ENCODE results near the gene CANT1.
"Not testable (repeated sequence)": the region's sequence is repeated elsewhere in the genome, so short reads cannot be mapped to it uniquely, and the experiment has no call there.

Gene CANT1

DNA sequence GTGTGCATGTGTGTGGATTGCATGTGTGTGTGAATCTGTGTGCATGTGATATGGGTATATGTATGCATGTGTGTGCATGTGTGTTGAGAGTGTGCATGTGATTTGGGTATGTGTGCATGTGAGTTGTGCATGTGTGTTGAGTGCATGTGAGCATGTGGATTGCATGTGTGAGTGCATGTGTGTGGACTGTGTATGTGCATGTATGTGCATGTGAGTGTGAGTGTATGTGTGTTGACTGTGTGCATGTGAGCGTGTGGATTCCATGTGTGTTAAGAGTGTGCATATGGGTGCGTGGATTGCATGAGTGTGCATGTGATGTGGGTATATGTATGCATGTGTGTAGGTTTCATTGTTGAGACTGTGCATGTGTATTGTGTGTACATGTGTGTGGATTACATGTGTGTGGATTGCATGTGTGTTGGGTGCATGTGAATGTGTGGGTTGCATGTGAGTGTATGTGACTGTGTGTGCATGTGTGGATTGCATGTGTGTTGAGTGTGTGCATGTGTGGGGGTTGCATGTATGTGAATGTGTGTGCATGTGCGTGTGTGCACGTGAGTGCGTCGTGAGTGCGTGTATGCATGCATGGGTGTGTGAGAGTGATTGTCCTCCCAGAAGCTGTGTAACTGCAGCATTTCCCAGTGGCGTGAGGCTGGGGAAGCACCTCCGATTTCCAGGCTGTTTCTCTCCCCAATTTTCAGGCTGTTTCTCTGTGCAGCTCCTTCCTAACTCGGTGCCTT lies 33.8 kb upstream of the CANT1 start:
- no peak for DNase-seq

DNA sequence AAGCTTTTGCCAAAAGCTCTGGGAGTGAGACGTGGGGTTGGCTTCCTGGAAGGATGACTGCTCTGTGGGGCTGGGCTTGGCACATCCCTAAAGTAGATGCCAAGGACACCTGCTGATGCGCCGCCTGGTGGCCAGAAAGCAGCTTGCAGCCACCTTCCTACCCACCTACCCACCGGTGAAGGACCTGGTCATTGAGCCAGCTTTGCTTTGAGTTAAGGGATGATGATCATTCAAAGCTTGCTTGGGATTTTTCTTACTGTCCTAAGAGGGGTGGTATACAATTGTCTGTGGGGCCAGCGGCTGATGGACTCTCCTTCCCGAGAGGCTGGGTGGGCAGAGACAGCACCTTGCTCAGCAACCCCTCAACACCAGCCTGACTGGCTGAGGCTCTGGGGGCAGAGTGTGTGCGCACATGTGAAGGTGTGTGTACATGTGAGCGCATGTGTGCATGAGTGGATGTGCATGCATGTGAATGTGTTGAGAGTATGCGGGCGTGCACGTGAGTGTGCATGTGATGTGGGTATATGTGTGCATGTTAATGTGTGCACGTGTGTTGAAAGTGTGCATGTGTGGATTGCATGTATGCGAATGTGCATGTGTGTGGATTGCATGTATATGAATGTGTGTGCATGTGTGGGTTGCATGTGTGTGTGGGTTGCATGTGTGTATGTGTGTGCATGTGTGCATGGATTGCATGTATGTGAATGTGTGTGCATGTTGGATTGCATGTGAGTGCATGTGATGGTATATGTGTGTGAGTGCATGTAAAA lies 33.0 kb upstream of the CANT1 start:
- no peak for DNase-seq

DNA sequence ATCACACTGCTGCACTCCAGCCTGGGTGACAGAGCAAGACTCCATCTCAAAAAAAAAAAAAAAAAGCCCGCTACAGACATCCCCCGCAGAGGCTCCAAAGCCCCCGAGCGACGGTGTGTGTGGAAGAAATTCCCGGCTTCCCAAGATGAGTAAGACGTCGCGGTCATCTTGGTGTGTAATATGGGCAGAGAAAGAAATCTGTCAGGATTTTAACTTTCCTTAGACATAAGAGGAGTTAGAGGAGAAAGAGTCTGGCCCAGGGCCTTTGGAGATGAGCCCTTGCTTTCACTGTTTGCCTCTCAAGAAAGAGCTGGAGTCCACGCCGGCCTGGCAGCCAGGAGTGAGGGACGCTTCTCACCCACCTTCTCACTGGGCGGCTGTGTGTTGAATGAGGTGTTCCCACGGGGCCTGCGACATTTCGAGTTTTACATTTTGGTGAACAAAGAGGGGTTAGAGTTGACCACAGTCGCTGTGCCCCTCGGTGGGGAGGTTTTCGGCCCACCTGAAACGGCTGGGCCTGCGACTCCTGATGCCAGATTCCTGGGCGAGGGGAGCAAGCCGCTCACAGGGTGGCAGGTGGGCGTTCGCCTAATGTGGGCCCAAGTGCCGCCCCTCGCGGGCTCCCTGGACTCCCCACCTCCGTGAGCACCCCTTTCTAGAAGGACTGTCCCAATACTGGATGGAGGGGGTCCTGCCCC lies 32.3 kb upstream of the CANT1 start:
- no peak for DNase-seq

DNA sequence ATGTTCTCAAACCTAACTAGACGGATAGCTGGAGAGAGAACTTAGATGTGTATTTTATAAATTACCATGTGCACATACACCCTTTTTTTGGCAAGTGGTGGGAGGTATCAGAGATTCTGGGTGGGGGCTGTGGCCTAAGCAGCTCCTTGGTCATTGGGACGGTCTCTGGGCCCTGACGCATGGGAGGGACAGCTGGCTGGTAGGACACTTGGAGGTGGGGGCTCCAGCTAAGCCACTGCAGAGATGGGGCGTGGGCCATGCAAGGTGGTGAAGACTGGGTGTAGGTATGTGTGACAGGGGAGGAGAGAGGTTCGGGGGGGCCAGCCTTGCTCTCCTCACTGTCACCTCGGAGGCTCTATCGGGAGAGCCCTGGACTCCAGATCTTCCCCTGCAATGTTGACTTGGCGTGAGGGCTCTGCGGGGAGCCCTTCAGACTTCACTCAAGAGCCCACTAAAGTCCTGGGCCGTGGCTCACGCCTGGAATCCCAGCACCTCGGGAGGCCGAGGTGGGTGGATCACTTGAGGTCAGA lies 31.5 kb upstream of the CANT1 start:
- DNase-seq = no peak

DNA sequence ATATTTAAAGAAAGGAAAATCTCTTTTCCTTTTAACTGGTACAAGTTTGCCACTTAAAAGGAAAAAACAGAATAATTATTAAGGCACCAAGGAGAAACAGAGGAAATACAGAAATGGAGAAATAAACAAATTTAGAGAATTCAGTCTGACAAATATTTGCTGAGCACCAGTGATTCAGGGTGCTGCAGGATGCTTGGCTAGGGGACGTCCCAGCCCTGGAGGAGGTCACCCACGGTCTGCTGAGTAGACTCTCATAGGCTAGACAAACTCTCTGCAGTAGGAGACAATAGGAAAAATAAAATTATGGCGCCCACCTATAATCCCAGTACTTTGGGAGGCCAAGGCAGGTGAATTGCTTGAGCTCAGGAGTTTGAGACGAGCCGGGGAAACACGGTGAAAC lies 30.3 kb upstream of the CANT1 start:
- no peak for DNase-seq

DNA sequence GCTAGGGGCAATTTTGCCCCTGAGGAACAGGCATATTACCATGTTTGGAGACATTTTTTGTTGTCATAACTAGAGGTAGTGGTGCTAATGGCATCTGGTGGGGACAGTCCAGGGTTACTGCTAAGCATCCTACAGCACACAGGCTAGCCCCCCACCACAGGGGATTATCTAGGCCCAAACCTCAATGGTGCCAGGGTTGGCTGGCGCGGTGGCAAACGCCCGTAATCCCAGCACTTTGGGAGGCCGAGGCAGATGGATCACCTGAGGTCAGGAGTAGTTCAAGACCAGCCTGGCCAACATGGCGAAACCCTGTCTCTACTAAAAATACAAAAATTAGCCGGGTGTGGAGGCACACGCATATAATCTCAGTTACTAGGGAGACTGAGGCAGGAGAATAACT lies 29.6 kb upstream of the CANT1 start:
- no peak for DNase-seq

DNA sequence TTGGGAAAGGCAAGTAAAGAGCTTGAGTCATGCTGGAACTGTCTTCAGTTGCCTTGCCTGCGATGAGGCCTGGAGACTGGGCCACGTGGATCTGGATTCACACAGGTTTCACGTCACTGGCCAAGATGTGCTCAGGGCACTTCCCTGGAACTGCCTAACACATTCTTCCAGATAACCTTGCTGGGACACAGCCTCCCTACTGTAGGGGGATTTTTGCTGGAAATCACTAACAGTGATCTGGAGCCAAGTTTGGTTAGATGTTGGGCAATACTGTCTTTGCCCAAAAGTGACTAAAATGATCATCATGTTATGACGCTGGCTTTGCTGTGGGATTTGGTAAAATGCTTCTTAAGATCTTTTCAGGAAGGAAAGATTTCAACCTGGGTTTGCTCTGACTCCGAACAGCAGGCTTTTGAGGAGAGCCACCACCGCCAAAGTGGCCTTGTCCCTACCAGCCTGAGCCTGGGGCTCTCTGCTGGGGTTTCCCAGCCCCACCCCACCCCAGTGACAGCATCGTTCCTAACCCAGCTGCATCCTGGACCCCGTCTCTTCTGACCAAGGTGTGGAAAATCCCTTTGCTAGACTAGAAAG lies 29.1 kb upstream of the CANT1 start:
- no peak for DNase-seq

DNA sequence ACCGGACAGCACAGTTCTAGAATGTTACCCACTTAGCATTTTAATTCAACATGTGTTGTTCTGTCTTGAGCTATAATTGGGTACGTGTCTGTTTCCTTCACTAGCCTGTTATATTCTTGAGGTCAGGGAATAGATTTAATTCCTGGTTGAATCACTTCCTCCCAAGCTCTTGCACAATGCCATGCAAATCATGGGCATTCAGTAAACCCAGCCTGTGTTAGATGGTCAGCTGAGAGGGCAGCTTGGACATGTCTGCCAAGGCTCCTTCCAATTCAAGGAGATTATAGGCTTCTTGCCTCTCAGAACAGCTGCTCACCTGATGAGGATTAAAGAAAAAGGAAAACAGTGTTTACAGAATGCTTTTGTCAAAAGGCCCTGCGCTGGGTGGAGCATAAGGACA lies 27.0 kb upstream of the CANT1 start:
- DNase-seq = no peak

DNA sequence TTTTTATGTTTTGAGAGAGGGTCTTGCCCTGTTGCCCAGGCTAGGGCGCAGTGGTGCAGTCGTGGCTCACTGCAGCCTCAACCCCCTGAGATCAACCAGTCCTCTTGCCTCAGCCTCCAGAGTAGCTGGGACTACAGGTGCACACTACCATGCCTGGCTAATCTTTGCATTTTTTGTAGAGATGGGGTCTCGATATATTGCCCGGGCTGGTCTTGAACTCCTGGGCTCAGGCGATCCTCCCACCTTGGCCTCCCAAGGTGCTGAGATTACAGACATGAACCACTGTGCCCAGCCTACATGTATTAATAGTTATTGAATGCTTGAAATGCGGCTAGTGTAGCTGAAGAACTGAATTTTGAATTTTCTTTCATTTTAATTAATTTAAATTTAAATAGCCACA lies 26.6 kb upstream of the CANT1 start:
- DNase-seq = no peak

DNA sequence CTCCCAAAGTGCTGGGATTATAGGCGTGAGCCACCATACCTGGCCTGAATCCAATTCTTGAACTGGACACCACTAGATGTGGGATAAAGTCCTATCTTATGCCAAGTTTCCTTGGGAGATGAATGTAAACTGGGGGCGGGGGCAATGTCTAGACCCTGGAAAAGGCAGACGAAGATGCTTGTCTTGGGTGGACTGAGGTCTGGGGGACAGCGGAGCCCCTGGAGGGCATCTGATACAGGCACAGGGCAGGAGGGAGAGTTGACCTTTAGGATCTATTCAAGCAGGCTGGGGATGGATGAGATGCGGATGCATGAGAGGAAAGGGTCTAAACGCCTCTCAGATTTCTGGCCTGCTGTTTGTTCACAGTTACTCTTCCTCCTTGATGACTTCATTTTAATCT lies 26.1 kb upstream of the CANT1 start:
- DNase-seq = no peak

DNA sequence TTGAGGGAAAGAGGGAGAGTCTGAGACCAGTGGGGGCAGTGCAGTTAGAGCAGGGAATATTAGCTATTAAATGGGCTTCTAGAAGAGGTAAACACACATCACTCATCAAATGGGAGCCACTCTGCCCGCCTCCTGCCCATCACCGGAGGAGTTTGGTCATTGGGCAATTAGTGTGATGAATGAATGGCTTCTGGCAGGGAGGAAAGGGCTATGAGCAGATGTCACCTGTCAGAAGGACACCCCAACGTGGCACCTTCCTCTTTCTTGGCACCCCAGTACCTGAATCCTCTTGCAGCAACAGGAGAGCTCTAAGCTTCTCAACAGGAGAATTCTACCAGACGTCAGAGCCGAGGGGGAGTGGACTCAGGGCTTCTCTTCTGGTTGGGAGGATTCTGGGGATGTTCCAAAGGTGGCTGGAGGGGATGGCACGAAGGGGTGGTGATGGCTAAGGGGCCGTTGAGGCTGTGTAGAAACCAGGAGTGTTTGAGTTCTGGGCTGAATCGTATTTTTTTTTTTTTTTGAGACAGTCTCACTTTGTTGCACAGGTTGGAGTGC lies 25.4 kb upstream of the CANT1 start:
- no peak for DNase-seq

DNA sequence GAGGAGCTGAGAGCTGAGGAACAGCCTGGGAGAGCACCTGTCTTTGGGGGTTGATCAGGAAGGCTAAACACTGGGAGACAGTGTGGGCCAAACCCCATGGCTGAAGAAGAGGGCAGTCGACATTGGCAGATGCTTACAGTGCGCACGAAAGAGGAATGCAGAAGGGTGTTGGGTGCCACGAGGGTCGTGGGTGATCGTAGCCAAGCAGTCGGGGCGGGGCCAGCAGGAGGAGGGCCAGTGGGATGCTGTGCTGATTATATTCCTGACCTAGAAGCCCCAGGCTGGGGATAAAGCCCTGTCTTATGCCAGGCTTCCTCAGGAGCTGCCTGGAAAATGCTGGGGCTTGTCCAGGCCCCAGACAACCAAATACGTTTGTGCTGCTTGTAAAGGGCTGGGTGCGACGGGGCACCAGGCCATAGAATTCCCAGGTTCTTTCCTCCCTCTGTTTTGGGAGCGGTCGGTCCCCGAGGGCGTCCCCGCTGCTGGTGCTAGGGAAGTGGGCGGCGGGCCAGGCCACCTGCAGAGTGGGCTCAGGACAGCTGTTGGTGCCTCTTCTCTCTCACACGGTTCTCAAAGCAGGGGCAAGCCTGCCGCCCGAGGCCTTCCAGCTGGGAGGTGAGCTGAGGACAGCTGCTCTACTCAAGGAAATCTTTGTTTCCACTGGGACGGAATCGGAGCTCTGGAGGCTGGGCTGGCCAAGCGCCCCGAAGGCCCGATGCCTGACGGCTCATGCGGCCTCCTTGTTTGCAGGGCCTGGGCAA lies 24.4 kb upstream of the CANT1 start:
- DNase-seq = no peak

DNA sequence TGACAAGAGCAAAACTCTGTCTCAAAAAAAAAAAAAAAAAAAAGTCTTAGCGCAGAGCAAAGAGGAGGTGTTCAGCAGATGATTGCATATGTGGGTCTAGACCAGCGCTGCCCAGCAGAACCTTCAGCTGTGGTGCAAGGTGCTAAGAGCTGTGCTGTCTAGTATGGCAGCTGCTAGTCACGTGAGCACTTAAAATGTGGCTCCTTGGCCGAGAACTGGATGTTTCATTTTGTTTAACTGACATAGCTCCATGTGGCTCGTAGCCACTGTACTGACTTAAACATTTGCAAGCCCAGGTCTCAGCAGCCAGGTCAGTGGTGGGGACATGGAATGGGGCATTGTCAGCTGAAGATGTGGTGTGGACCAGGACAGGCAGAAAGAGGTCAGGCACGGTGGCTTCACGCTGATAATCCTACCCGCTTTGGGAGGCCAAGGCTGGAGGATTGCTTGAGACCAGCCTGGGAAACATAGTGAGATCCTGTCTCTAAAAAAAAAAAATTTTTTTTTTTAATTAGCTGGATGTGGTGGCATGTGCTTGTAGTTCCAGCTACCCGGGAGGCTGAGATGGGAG lies 23.6 kb upstream of the CANT1 start:
- no peak for DNase-seq

DNA sequence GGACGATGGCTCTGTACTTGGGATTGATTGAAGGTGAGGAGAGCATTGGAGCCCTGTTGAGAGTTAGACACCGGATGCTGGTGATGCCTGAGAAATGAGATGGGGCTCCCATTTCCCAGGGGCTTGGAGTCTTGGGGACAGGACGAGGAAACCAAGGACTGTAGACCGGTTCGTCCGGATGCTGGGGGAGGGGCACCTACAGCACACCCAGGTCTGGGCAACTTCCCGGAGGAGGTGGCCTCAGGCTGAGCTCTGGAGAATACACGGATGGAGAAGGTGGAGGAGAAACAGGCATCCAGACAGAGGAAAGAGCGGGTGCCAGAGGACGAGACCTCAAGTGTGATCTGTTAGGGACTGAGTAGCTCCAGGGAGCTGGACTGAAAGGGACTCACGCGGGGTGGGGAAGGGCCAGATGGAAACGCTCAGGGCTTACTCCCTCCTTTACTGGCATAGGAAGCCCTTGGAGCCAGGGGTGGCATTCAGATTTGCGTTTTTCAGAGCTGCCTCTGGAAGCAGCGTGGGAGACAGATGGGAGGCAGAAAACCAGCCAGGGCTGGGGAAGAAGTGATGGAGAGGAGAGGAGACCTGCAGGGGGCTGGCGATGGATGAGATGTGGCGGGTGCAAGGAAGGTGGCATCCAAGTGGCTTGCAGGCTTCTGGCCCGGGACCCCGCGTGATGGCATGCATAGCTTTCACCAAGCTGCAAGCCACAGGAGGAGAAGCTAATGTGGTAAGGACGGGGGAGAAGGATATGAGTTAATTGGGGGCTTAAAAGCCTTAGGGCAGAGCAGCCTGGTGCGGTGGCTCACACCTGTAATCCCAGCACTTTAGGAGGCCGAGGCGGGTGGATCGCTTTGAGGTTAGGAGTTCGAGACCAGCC lies 22.7 kb upstream of the CANT1 start:
- DNase-seq = no peak

DNA sequence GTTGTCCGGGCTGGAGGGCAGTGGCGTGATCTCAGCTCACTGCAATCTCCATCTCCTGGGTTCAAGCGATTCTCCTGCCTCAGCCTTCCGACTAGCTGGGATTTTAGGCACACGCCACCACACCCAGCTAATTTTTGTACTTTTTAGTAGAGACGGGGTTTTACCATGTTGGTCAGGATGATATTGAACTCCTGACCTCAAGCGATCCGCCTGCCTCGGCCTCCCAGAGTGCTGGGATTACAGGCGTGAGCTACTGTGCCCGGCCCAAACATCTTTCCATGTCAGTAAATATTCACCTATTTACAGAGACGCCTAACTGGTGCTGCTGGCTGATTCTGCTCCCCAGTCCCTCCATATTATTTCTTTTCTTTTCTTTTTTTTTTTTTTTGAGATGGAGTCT lies 21.1 kb upstream of the CANT1 start:
- DNase-seq = not testable (repeated sequence)

DNA sequence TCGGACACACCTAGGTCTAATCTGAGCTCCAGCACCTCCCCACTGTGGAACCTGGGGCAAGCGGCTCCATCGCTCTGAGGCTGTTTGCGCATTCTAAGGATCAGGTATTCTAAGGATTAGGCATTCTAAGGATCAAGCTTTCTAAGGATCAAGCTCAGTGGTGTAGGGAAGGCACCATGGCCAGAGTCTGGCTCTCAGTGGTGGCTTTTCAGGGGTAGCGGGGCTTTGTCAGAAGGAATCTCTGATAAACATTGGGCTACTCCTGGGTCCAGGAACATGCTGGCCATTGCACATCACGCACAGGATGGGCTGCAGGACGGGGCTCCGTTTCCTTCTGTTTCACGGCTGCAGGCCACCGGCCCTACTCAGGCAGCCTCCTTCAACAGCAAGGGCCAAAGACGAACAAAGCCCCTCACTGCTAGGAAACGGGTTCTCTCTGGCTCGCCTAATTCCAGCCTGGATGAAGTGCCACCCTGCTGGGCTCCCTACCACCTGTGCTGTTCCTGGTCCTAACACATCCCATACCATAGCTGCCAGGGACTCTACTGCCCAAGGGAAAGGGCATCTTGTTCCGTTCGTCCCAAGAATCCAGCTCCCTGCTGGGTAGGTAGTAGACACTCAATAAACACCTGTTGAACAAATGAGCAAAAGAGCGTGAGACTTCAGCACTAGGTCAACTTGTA lies 19.9 kb upstream of the CANT1 start:
- DNase-seq = no peak

DNA sequence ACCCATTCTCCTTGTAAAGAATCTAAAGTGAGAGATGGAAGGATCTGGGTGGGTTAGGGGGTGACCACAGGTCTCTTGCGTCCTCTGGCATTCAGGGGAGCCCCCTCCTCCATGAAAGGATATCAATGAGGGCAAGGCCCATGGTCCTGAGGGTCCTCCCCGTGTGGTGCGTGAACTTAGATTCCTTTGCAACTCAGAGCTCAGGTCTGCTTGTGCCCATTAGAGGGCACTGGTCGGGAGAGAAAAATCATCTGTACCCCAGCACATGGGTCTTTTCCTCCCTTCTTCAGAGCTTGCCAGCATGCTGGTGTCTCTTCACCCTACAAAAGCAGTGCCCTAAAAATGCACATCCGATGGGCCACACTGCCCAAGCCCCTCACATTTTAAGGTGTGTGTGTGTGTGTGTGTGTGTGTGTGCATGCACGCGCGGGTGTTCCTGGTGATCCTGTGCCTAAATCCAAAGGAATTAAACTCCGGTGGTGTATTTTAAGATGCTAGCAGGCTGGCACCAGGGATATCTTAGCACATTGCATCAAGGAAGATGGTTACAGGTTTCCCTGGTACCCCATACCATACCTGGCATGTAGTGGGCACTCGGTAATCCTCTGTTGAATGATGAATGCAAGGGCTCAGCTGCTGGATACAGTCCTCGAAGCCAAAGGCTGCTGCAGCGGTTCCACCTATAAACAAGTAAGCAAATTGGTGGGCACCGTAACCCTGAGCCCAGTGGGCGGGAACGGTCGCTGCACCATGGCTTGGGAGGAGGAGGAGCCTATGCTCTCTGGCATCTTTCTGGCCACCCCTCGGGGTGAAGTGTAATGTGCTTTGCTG lies 19.1 kb upstream of the CANT1 start:
- no peak for DNase-seq

DNA sequence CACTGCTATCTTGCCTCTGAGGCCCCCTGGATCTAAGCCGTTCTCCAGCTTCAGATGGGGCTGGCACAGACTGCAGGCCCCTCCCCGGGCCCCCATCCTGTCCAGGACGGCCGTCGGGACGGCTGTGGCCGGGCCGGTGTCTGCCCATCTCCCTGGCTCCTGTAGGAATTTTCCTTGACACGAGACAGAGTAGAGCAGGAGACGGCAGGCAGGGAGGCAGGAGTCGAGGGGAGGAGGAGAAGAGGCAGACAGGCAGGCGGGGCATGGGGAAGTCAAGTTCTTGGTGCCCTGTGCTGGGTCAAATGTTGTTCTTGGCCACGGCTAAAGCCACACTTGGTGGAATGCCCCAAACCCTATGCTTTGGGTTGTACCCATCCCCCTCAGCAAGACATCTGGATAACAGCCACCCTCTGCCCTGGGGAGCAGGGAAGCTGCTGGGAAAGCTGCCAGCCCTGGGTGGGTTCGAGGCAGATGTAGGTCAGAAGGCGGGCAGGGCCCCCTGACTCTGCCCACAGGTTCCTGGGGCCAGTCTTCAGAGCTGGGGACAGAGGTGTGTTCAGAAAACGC lies 18.4 kb upstream of the CANT1 start:
- DNase-seq = no peak

All from NCI-H2081 treated with DMSO at 0.1 percent for 48 hours (cell line).